ENCODE results near the gene SIGLEC12. TPM values are rescaled to one million over a fixed set of nuclear protein-coding genes. Genes with fewer than 3 reads are reported as not detected.
A peak's percentile ranks its signal among the peaks of the same experiment; 100 is the strongest.

Gene SIGLEC12
- total and polyA plus RNA-seq, 9 of the 15 experiments (the other 6 are each of a cell fraction or from before 2014, with no cell fraction given), result 0.08 to 1.3 (median 0.54) TPM

GRCh38 chr19:51460164-51460992 is 41.2 kb downstream of the SIGLEC12 start (continued):
- TF ChIP-seq TFAP4 (CRISPR knock-in tag; IDR thresholded peaks at IDR 0.05; ENCODE audit: borderline replicate concordance) (peak; percentile 53; the same call in 1 of the 2 replicates), HCFC1 (IDR thresholded peaks at IDR 0.05; ENCODE audit: low read depth, low read length) (peak; percentile 97), ZBTB7A (IDR thresholded peaks at IDR 0.05; ENCODE audit: borderline replicate concordance, control insufficient read depth, low read depth, low read length) (peak; percentile 45; the same call in 1 of the 2 replicates), ELK3 (CRISPR knock-in tag; IDR thresholded peaks at IDR 0.05) (no peak), PPARD (CRISPR knock-in tag; IDR thresholded peaks at IDR 0.05) (no peak), ASH1L (IDR thresholded peaks at IDR 0.05; ENCODE audit: borderline replicate concordance, low read depth, partially characterized antibody) (peak; percentile 23), DEAF1 (CRISPR knock-in tag; IDR thresholded peaks at IDR 0.05) (no peak), AFF1 (IDR thresholded peaks at IDR 0.05; ENCODE audit: low read depth in 1 of 2, partially characterized antibody in 2 of 2) (peak; percentile 29 to 86), PHF20 (IDR thresholded peaks at IDR 0.05; ENCODE audit: partially characterized antibody) (peak; percentile 89), TBP (optimal IDR thresholded peaks at IDR 0.05; ENCODE audit: low read depth, low read length) (peak; percentile 46), ZNF57 (CRISPR knock-in tag; IDR thresholded peaks at IDR 0.05) (0 out of 2 replicates have a peak, but pooled peaks have one; percentile 38), JUND (IDR thresholded peaks at IDR 0.05; ENCODE audit: borderline replicate concordance, low read depth, low read length) (0 out of 2 replicates have a peak, but pooled peaks have one; percentile 20), JUND (tag; IDR thresholded peaks at IDR 0.05; ENCODE audit: borderline replicate concordance, low read depth, low read length) (no peak), EGR1 (conservative IDR thresholded peaks at IDR 0.05) (no peak), ZBTB17 (CRISPR knock-in tag; IDR thresholded peaks at IDR 0.05) (0 out of 2 replicates have a peak, but pooled peaks have one; percentile 49), ZNF197 (CRISPR knock-in tag; IDR thresholded peaks at IDR 0.05; ENCODE audit: low read depth) (peak; percentile 54; the same call in 1 of the 2 replicates), FOXK2 (conservative IDR thresholded peaks at IDR 0.05 in 1 of 2, IDR thresholded peaks at IDR 0.05 in 1 of 2; ENCODE audit: low read depth in 2 of 2) (peak; percentile 42 to 71; a peak in 3 of 4 replicates), MTA3 (IDR thresholded peaks at IDR 0.05; ENCODE audit: borderline replicate concordance) (no peak; the same call in 1 of the 2 replicates), ESRRB (CRISPR knock-in tag; IDR thresholded peaks at IDR 0.05; ENCODE audit: borderline replicate concordance) (no peak)

All from K562 (cell line).